Epithelial cell of proximal tubule (primary cell): Measurements from ENCODE around the gene DSE. TPM values are rescaled to one million over a fixed set of nuclear protein-coding genes. Genes with fewer than 3 reads are reported as not detected.
"Not testable (repeated sequence)": the region's sequence is repeated elsewhere in the genome, so short reads cannot be mapped to it uniquely, and the experiment has no call there.

Source experiments
- DNase-seq: peaks from one replicate; pipeline ENCODE4 v3.0.0-alpha.2; 2011; ENCODE audit warnings: low read depth
- H3K4me3 ChIP-seq: 2 replicates; pipeline ENCODE4 v1.5.1; 2011; ENCODE audit warnings: low read depth, mild to moderate bottlenecking, low read length
- CTCF ChIP-seq: conservative IDR thresholded peaks from 2 replicates; pipeline ENCODE4 v1.5.1; 2012; ENCODE audit warnings: low read depth, mild to moderate bottlenecking, low read length
- total RNA-seq: library from RNA; depleted of rRNA; stranded (reverse); fragments of >200 nt; gene quantifications from 2 replicates; pipeline ENCODE4 v1.2.3, GENCODE V29; 2015

The DSE gene
- total RNA-seq, 1 donor from 2014 or later: 36.1 TPM

GRCh38 chr6:116329156-116329555 lies 41.6 kb upstream of the DSE start:
- DNase-seq: no peak
- H3K4me3 ChIP-seq: no peak overlapping the region
- TF ChIP-seq CTCF: no peak

GRCh38 chr6:116330511-116330910 lies 40.2 kb upstream of the DSE start:
- no peak for TF ChIP-seq CTCF
- no peak overlapping the region for H3K4me3 ChIP-seq
- DNase-seq: no peak

GRCh38 chr6:116332096-116332495 lies 38.7 kb upstream of the DSE start:
- DNase-seq: no peak
- no peak overlapping the region for H3K4me3 ChIP-seq
- TF ChIP-seq CTCF: no peak

GRCh38 chr6:116334638-116335409 lies 35.9 kb upstream of the DSE start:
- not testable (repeated sequence) for DNase-seq, H3K4me3 ChIP-seq

GRCh38 chr6:116335612-116336215 lies 35.0 kb upstream of the DSE start:
- no peak overlapping the region for H3K4me3 ChIP-seq
- no peak for TF ChIP-seq CTCF
- DNase-seq: no peak

- DNase-seq: no peak
- H3K4me3 ChIP-seq: no peak overlapping the region
- TF ChIP-seq CTCF: no peak
These were observed 31.8 kb upstream of the DSE start for GRCh38 chr6:116338943-116339342.

- H3K4me3 ChIP-seq, DNase-seq: not testable (repeated sequence)
These were observed 30.1 kb upstream of the DSE start for GRCh38 chr6:116340625-116341024.

GRCh38 chr6:116349216-116349615 lies 21.5 kb upstream of the DSE start:
- no peak for DNase-seq
- H3K4me3 ChIP-seq: no peak overlapping the region
- TF ChIP-seq CTCF: no peak
